Activated CD8-positive, alpha-beta T cell treated with anti-CD3 and anti-CD28 coated beads, Interleukin-2, amount 10 ng/mL, durations not matched to agents 7 days and 5 days (primary cell): ENCODE data around the gene BOC. TPM values are rescaled to one million over a fixed set of nuclear protein-coding genes. Genes with fewer than 3 reads are reported as not detected.

ENCODE experiments used
- ATAC-seq: fragments of 150-1000 bp; cut with Tn5 transposase; one replicate; pipeline ENCODE4 v1.10.0; 2021; ENCODE audit warnings: moderate library complexity
- CTCF ChIA-PET: fragments of 350-600 bp; sonication (Branson Sonifier 250); formaldehyde crosslinking; loops from one replicate; lab custom pipeline; 2021; ENCODE audit warnings: antibody characterized with exemption; lab: Charles Lee
- POLR2A ChIA-PET: fragments of 350-600 bp; sonication (Branson Sonifier 250); formaldehyde crosslinking; loops from one replicate; lab custom pipeline; 2021; ENCODE audit warnings: antibody characterized with exemption; lab: Charles Lee
- DNase-seq: peaks from one replicate; pipeline ENCODE4 v3.0.0-alpha.2; 2020
- H3K27ac Mint-ChIP-seq: one replicate; pipeline ENCODE4 v1.8.0; 2021; ENCODE audit warnings: mild to moderate bottlenecking, mixed read lengths
- H3K27me3 Mint-ChIP-seq: one replicate; pipeline ENCODE4 v1.8.0; 2021; ENCODE audit warnings: low read depth, mixed read lengths
- H3K36me3 Mint-ChIP-seq: one replicate; pipeline ENCODE4 v1.8.0; 2021; ENCODE audit warnings: low read depth, mixed read lengths
- H3K4me1 Mint-ChIP-seq: one replicate; pipeline ENCODE4 v1.8.0; 2021; ENCODE audit warnings: low read depth, mixed read lengths
- H3K4me3 Mint-ChIP-seq: one replicate; pipeline ENCODE4 v1.8.0; 2021; ENCODE audit warnings: mild to moderate bottlenecking, mixed read lengths
- H3K9me3 Mint-ChIP-seq: one replicate; pipeline ENCODE4 v1.8.0; 2022; ENCODE audit warnings: mixed read lengths; ENCODE audit not compliant: insufficient read depth
- total RNA-seq, 2 experiments: library from RNA; stranded (reverse); gene quantifications; one replicate each; pipeline ENCODE4 v1.2.3, GENCODE V29; 2021

Gene BOC
- total RNA-seq, 2 experiments from 2014 or later: not detected

DNA sequence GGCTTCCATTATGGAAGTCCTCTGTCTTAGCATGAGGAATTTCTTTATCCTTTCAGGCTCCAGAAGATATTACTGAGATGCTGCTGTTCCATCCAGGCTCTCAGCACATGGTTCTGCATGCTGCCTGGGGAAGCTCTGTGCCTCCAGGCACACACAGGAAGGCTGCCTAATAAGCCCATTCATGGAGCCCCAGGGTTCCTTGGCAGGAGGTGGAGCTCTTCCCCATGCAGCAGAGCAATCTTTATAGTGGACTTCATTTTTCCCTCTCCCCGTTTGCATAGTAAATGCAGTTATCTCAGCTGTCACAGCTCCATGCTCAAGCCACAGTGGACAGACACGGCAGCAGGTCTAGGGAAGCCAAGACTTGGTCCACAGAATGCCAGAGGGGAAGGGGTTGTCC is 57.6 kb downstream of the BOC start:
- DNase-seq (no peak), ATAC-seq (no peak)
- ChIA-PET POLR2A (no interaction called here), CTCF (interaction anchor here (1.8 kb wide), 1 partner anchor 19 kb away, joined by 7 read pairs; no protein-coding TSS in a partner anchor)
- H3K9me3 Mint-ChIP-seq: no peaks in the 10 kb centered on the region
- H3K4me3 Mint-ChIP-seq: no peak overlapping the region
- no peaks in the 10 kb centered on the region for H3K36me3 Mint-ChIP-seq
- H3K27ac Mint-ChIP-seq: no peak overlapping the region
- H3K27me3 Mint-ChIP-seq: peaks cover 4% of the 10 kb centered on the region
- no peaks in the 10 kb centered on the region for H3K4me1 Mint-ChIP-seq

DNA sequence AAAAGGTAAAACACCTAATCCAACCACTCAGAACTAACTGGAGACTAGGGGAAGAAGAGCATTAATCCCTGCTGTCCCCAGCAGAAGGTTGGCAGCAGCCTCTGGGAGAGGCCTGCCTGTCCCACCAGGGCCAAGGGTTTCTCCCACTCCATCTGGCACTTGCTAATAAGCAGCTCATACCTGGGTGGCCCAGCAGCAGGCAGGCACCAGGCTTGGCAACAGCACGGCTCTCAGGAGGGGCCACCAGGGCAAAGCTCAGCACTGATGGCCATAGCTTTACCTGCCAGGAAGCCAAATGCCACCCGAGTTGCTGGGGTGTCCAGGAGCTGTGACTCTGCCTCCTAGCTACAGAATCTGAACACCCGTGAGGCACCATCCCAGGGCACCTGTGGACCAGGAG is 58.3 kb downstream of the BOC start:
- ATAC-seq: no peak
- H3K4me3 Mint-ChIP-seq: no peak overlapping the region
- H3K36me3 Mint-ChIP-seq: no peaks in the 10 kb centered on the region
- H3K27me3 Mint-ChIP-seq: peaks cover 4% of the 10 kb centered on the region
- H3K9me3 Mint-ChIP-seq: no peaks in the 10 kb centered on the region
- H3K27ac Mint-ChIP-seq: no peak overlapping the region
- DNase-seq: no peak
- H3K4me1 Mint-ChIP-seq: no peaks in the 10 kb centered on the region
- ChIA-PET POLR2A (interaction anchor here (0.5 kb wide), 1 partner anchor 45 kb away, joined by 3 read pairs; no protein-coding TSS in a partner anchor), CTCF (interaction anchor here (1.8 kb wide), 1 partner anchor 19 kb away, joined by 7 read pairs; no protein-coding TSS in a partner anchor)

DNA sequence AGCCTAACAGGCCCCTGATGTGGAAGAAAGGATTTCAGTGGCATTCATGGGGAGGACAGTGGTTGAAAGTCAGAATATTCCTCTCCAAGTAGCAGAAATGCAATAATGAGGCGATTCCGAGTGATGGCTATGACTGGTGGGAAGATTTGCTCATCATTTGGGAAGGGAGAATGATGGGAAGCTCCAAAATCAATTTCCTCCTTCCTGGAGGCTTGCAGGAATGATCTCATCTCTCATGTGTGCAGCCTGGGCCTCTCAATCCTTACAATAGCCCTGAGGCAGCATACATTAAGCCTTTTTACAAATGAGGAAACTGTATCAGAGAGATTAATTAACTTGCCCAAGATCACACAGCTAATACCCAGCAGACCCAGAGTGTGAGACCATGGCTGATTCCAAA is 58.7 kb downstream of the BOC start:
- no peak overlapping the region for H3K27ac Mint-ChIP-seq
- no peaks in the 10 kb centered on the region for H3K9me3 Mint-ChIP-seq
- ChIA-PET CTCF (no interaction called here), POLR2A (interaction anchor here (0.5 kb wide), 1 partner anchor 45 kb away, joined by 3 read pairs; no protein-coding TSS in a partner anchor)
- no peak for ATAC-seq
- H3K4me3 Mint-ChIP-seq: no peak overlapping the region
- H3K4me1 Mint-ChIP-seq: no peaks in the 10 kb centered on the region
- peaks cover 3% of the 10 kb centered on the region for H3K27me3 Mint-ChIP-seq
- H3K36me3 Mint-ChIP-seq: no peaks in the 10 kb centered on the region
- DNase-seq: no peak

DNA sequence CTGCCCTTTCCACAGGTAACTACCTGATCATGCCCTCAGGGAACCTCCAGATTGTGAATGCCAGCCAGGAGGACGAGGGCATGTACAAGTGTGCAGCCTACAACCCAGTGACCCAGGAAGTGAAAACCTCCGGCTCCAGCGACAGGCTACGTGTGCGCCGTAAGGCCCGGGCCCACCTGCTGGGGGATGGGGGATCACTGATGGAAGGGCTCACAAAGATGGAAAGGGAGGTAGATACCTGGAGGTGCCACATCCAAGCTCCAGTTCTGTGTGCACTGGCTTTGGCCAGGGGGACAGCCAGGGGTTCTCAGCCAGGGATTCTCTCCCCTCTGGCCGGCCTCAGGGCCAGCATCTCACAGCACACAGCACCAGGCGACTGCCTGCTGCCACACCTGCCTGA is 59.4 kb downstream of the BOC start:
- DNase-seq: no peak
- POLR2A ChIA-PET: no interaction called here
- H3K4me1 Mint-ChIP-seq: no peaks in the 10 kb centered on the region
- H3K36me3 Mint-ChIP-seq: no peaks in the 10 kb centered on the region
- no peak for ATAC-seq
- no peak overlapping the region for H3K27ac Mint-ChIP-seq
- H3K27me3 Mint-ChIP-seq: peaks cover 2% of the 10 kb centered on the region
- H3K9me3 Mint-ChIP-seq: no peaks in the 10 kb centered on the region
- CTCF ChIA-PET: no interaction called here
- H3K4me3 Mint-ChIP-seq: no peak overlapping the region

DNA sequence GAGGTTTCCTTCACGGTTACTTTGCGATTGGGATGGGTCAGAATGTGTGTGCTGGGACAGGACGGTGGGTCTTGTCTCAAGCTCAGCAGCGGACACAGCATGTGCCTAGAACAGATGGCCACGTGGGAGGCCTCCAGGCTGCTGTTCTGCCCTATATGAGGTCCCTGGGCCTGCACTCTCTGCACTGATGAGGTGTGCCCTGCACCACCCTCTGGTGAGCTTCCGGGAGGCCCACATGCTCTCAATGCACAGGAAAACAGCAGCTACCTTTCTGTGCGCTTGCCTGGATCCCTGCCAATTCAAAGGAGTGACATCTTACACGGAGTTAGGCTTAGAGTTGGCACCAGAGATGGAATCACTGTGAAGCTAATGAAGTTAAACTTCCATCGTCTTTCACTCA is 59.8 kb downstream of the BOC start:
- Mint-ChIP-seq H3K4me1 (peaks cover 3% of the 10 kb centered on the region), H3K4me3 (no peak overlapping the region), H3K9me3 (no peaks in the 10 kb centered on the region), H3K27ac (no peak overlapping the region), H3K36me3 (no peaks in the 10 kb centered on the region), H3K27me3 (peaks cover 2% of the 10 kb centered on the region)
- ChIA-PET POLR2A (no interaction called here), CTCF (no interaction called here)
- no peak for DNase-seq
- no peak for ATAC-seq

DNA sequence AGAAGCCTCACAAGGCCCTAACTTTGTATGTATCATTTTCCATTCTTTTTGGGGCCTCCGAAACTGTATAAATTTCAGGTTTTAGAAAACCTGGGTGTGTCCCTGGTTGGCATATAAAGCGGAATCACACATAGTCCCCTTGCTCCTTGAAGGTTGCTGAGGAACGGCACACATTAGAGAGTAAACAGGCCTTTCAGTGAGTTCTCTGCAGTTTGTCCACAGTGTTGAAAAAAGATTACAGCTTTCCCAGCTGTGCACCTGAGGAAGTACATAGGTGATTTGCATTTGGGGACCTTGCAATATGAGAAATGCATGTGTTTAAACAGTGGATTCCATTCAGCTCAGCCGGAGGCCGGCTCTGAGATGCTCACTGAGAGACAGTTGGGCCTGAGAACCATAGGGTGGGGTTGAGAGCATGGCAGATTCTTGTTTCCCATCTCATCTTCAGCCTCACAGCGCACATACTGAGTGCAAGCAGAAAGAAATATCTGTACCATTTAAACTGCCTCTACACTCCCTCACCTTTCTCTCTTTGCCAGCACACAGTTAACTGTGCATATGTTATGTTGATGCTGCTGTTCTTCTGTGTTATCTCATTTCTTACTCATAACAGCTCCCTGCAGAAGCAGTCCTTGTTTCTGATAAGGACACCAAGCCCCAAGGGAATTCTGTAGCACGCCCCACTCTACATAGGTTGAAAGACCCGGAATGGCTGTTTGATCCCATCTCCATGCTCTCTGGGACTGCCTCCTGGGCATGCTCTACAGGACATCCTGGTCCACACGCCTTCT is 60.4 kb downstream of the BOC start:
- Mint-ChIP-seq H3K36me3 (no peaks in the 10 kb centered on the region), H3K27ac (no peak overlapping the region)

DNA sequence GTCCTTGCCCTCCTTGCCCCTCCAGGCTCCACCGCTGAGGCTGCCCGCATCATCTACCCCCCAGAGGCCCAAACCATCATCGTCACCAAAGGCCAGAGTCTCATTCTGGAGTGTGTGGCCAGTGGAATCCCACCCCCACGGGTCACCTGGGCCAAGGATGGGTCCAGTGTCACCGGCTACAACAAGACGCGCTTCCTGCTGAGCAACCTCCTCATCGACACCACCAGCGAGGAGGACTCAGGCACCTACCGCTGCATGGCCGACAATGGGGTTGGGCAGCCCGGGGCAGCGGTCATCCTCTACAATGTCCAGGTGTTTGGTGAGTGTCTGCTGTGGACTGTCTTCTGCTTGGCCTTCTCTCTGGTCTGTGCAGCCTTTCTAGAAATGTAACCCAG is 61.0 kb downstream of the BOC start:
- H3K4me3 Mint-ChIP-seq: no peak overlapping the region
- no peaks in the 10 kb centered on the region for H3K36me3 Mint-ChIP-seq
- ChIA-PET POLR2A (no interaction called here), CTCF (no interaction called here)
- no peak for ATAC-seq
- H3K27me3 Mint-ChIP-seq: peaks cover 2% of the 10 kb centered on the region
- peaks cover 6% of the 10 kb centered on the region for H3K4me1 Mint-ChIP-seq
- no peaks in the 10 kb centered on the region for H3K9me3 Mint-ChIP-seq
- no peak for DNase-seq
- no peak overlapping the region for H3K27ac Mint-ChIP-seq

More for the DNA sequence above, 60.4 kb downstream of the BOC start:
- Mint-ChIP-seq H3K4me3 (no peak overlapping the region), H3K9me3 (no peaks in the 10 kb centered on the region), H3K4me1 (peaks cover 6% of the 10 kb centered on the region), H3K27me3 (peaks cover 2% of the 10 kb centered on the region)
- no peak for ATAC-seq
- CTCF ChIA-PET: no interaction called here
- DNase-seq: no peak
- POLR2A ChIA-PET: no interaction called here

DNA sequence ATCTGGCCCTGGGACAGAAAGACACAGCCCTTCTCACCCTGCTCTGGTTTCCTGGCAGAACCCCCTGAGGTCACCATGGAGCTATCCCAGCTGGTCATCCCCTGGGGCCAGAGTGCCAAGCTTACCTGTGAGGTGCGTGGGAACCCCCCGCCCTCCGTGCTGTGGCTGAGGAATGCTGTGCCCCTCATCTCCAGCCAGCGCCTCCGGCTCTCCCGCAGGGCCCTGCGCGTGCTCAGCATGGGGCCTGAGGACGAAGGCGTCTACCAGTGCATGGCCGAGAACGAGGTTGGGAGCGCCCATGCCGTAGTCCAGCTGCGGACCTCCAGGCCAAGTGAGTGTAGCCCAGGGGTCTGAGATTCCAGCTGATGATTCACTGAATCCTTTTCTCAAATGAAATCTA is 61.7 kb downstream of the BOC start:
- H3K4me1 Mint-ChIP-seq: peaks cover 6% of the 10 kb centered on the region

DNA sequence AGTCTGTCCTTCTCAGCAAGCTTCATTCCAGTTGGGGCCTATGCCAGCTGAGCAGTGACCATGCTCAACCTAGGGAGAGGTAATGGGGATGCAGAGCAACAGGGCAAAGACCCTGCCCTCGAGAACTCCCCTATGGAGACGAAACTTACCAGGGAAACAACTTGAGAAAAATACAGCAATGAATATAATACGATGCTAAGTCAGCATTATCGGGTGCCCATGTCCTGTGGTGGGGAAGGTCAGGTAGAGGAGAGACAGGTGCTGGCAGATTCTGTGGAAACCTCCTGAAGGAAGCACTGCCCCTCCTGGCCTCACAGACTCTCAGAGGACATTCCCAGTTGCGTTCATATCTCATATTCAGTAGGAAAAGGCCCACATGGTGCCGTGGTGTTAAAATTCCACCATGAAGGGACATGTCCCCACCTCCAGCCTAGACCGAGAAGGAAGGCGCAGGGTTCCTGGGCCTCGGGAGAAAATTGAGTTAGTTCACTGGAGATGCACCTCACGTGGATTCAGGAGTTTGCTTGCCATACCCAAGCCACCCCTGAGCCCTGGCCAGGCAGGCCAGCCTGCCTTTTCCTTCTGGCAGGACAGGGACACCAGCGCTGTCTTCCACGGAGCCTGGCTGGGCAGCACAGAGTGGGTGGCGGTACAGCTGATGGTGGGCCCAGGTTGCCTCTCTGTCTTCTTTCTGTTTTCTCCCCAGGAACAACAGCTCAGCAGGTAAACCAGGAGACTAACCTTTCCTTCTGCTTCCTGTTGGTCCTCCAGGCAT is 62.4 kb downstream of the BOC start:
- Mint-ChIP-seq H3K36me3 (no peaks in the 10 kb centered on the region), H3K9me3 (no peaks in the 10 kb centered on the region), H3K27ac (no peak overlapping the region), H3K4me3 (no peak overlapping the region), H3K4me1 (peaks cover 6% of the 10 kb centered on the region), H3K27me3 (peaks cover 3% of the 10 kb centered on the region)
- ChIA-PET CTCF (interaction anchor here (1.5 kb wide), 1 partner anchor 15 kb away, joined by 4 read pairs; no protein-coding TSS in a partner anchor), POLR2A (interaction anchor here (0.6 kb wide), 1 partner anchor 74 kb away, joined by 4 read pairs; no protein-coding TSS in a partner anchor)
- no peak for ATAC-seq
- no peak for DNase-seq

More for the DNA sequence above, 61.7 kb downstream of the BOC start:
- no peak for ATAC-seq
- H3K27ac Mint-ChIP-seq: no peak overlapping the region
- no peak overlapping the region for H3K4me3 Mint-ChIP-seq
- H3K9me3 Mint-ChIP-seq: no peaks in the 10 kb centered on the region
- ChIA-PET CTCF (interaction anchor here (0.6 kb wide), 1 partner anchor 952 kb away, joined by 3 read pairs; no protein-coding TSS in a partner anchor), POLR2A (no interaction called here)
- H3K36me3 Mint-ChIP-seq: no peaks in the 10 kb centered on the region
- peaks cover 3% of the 10 kb centered on the region for H3K27me3 Mint-ChIP-seq
- no peak for DNase-seq

DNA sequence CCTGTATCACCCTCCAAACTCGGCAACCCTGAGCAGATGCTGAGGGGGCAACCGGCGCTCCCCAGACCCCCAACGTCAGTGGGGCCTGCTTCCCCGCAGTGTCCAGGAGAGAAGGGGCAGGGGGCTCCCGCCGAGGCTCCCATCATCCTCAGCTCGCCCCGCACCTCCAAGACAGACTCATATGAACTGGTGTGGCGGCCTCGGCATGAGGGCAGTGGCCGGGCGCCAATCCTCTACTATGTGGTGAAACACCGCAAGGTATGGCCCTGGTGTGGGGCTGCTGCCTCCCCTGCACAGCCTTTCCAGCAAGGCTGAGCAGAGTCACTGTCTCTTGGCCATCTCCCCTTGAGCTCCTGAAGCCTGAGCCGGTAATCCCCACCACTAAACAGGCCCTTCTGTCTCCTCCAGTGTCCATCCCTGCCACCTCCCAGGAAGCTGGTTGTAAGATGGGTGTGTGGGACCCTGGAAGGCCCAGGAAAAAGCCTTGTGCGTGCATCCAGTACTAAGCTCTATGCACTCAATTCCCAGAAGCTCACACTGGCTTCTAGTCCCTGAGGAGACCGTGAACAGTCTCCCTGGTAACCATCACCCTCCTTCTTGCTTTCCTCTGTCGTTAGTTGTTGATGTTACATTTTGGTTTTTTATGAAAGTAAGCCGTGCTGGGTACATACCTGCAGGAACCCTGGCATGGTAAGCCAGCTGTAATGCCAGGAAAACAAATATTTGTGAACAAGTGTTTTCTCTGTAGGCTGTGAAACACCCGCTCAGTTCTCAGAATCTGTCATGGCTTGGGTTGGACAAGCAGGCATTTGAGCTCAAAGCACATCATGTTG is 63.3 kb downstream of the BOC start:
- no peak for DNase-seq
- H3K27me3 Mint-ChIP-seq: peaks cover 2% of the 10 kb centered on the region
- CTCF ChIA-PET: interaction anchor here (1.5 kb wide), 1 partner anchor 14 kb away, joined by 4 read pairs; no protein-coding TSS in a partner anchor
- no peak overlapping the region for H3K27ac Mint-ChIP-seq
- no peak overlapping the region for H3K4me3 Mint-ChIP-seq
- no peak for ATAC-seq
- POLR2A ChIA-PET: interaction anchor here (0.6 kb wide), 1 partner anchor 75 kb away, joined by 4 read pairs; no protein-coding TSS in a partner anchor
- no peaks in the 10 kb centered on the region for H3K36me3 Mint-ChIP-seq
- peaks cover 6% of the 10 kb centered on the region for H3K4me1 Mint-ChIP-seq
- no peaks in the 10 kb centered on the region for H3K9me3 Mint-ChIP-seq

DNA sequence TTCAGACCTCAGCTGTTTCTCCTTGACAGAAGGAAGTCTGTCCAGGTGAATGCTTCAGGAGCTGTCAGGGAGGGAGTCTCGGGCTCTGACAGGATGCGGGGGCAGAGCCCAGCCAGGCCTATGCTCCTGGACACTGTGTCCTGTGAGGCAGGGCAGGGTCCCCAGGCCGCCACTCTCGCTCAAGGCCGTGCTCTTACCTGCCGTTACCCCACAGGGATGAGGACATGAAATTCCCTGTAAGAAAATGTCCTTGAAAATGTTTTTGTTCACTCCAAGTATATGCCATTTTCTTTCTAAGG is 63.9 kb downstream of the BOC start:
- Mint-ChIP-seq H3K4me3 (no peak overlapping the region), H3K4me1 (peaks cover 6% of the 10 kb centered on the region), H3K27me3 (peaks cover 2% of the 10 kb centered on the region), H3K9me3 (no peaks in the 10 kb centered on the region), H3K36me3 (no peaks in the 10 kb centered on the region), H3K27ac (no peak overlapping the region)
- CTCF ChIA-PET: interaction anchor here (1.5 kb wide), 1 partner anchor 13 kb away, joined by 4 read pairs; no protein-coding TSS in a partner anchor
- DNase-seq (no peak), ATAC-seq (no peak)
- POLR2A ChIA-PET: no interaction called here
